HG02623 (cell line): ENCODE data around the gene NUP153.
A peak's percentile ranks its signal among the peaks of the same experiment; 100 is the strongest.
"Not testable (repeated sequence)": the region's sequence is repeated elsewhere in the genome, so short reads cannot be mapped to it uniquely, and the experiment has no call there.

ENCODE experiments used
- ATAC-seq: cut with Tn5 transposase; IDR thresholded peaks from one replicate; pipeline ENCODE4 v1.9.1; 2021; ENCODE audit warnings: moderate library complexity; ENCODE audit not compliant: unreplicated experiment

NUP153 gene

DNA sequence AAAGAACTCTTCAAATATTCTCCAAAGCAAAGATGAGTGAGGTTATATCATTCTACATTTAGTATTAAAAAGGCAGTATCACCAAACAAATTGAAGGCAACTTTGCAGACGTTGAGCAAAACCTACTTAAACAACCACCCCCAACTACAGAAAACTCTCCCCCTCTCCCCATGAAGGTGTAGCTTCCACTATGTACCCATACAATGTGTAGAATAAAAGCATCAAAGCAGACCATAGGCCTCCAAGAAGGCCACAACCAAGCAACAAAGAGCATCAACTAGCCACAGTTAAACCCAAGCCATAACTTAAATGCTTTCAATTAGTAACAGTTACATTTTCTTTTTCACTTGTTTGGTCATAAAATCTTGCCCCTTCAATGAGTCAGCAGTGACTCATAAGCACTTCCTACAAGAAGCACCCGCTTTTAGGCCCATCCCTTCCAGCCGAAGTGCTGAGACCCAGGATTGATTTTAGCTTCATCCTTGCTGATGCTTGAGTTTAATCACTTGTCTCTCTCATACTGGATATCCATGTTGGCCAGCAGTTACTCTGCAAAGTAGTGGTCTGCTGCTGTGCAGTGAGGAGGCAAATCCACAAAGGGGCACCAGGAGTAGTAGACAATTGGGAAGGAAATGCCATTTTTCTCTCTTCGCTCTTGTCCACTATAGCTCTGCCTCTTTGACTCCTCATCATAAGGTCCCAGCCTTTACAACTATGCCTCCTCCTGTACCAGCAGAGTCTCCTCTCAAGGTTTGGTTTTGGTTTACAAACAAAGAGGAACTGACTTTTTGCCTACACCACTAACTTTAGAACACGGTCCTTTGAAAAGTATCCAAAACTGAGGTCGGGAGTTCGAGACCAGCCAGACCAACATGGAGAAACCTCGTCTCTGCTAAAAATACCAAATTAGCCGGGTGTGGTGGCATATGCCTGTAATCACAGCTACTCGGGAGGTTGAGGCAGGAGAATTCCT, 8.4 kb upstream of the NUP153 start:
- peak; percentile 75 for ATAC-seq

DNA sequence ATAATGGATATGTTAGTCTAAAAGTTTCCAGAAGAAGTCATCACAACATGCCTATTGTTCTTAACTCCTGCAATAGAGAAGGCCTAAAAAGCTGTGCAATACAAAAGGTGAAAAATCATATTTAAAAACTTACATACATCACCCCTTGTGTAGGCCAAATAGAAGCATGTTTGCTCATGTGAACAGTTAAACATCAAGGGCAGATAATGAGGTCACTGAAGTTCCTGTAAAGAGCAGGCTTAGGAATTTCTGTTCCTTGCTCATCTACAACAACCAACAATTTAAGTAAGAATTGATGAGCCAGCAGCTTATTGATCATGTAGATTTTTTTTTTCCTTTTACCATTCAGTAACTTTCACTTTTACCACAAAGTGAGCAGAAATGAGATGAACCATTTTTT, 7.5 kb upstream of the NUP153 start:
- ATAC-seq = no peak

DNA sequence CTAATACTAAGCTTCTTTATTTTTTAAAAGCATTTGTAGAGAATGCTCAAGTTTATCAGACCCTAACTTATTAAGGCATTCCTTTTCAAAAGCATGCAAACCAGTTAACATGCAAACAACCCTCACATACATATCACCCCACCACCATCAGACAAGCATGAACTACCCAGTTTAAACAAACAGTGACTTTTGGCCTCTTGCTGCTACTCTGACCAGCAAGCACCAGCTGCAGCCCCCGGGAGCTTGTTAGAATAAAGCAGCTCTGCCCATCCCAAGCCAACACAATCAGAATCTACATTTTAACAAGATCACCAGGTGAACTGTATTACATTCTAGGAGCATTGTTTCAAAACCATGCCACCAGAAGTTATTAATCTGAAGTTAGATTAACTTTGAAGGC, 5.9 kb upstream of the NUP153 start:
- no peak for ATAC-seq

DNA sequence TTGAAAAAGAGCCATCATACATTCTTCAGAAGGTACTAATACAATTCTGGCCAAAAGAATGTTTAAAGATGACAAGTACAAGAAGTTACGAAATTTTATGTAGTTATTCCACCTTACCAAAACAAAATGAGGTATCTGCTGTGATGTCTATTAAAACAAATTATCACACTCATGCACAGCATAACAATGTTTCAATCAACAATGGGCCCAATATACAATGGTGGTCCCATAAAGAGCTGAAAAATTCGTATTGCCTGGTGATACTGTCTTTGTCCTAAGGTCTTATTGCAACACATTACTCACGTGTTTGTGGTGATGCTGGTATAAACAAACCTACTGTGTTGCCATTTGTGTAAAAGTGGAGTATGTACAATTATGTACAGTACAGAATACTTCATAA, 3.6 kb upstream of the NUP153 start:
- ATAC-seq = no peak

DNA sequence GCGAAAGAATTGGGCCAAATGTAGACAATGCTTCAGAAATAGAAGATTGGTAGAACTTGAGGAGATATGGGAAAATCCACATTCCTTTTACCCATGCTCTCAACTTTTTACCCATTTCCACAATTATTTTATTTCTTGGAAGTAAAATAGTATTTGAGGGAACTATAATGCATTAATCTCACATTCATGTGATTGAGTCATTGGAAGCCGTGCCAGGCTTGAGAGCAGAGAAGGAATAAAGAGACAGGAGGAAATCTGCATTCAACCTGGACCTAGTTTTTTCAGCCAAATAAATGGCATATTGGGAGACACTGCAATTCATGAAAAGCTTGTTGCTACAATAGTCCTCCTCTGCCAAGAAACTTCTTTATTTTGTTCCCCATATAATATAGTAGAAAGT, 2.8 kb upstream of the NUP153 start:
- no peak for ATAC-seq

DNA sequence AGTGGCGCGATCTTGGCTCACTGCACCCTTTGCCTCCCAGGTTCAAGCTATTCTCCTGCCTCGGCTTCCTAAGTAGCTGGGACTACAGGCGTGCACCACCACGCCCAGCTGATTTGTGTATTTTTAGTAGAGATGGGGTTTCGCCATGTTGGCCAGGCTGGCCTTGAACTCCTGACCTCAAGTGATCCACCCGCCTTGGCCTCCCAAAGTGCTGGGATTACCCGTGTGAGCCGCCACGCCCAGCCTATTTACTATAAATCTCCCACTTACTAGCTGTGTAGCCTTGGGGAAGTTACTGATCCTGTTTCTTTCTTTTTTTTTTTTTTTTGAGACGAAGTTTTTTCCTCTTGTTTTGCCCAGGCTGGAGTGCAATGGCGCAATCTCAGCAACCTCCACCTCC, 1.3 kb upstream of the NUP153 start:
- ATAC-seq = not testable (repeated sequence)

DNA sequence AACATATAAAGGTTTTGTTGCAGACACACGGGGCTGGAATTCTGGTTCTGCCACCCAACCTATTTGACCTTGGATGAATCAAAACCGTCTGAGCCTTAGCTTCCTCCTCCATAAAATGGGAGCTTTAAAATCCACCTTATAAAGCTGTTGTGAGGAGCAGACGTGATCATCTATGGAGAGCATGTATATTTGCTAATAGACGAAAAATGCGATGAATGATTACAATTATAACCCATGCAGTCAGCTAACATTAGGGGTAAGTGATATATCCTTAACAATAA, 586 bp upstream of the NUP153 start:
- no peak for ATAC-seq

DNA sequence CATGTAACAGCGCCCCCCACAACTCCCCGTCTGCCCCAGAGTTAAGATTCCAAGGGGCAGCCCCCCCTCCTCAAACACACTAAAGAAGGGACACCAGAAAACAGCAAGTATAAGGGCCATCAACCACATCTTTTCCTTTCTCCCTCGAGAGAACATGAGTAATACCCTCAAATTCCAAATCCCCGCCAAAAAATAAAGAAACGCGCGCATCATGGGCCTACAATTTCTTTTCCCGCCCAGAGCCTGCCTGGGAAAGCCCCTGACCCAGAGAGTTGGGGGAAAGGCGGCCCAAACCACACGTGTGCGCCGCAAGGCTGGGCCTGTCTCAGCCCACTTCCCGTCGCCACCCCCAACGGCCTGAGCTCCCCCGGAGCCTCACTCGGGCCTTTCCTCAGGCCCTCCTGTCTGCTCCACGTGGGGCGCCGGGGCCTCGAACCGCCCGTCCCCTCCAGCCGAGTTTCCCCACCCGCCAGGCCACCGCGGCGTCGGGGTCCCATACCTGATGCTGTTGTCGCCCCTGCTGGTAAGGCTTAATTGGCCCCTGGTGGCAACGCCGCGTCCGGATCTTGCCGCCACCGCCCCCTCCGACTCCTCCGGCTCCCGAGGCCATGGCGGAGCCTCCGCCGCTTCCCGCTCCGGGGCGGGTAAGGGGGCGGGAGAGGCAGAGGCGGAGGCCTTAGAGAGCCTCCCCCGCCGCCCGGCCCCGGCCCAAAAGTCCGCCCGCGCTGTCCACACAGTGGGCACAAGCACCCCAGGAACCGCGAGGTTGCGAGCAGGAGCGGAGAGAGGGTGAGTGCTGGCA, 746 bp downstream of the NUP153 start:
- ATAC-seq = peak; percentile 51

DNA sequence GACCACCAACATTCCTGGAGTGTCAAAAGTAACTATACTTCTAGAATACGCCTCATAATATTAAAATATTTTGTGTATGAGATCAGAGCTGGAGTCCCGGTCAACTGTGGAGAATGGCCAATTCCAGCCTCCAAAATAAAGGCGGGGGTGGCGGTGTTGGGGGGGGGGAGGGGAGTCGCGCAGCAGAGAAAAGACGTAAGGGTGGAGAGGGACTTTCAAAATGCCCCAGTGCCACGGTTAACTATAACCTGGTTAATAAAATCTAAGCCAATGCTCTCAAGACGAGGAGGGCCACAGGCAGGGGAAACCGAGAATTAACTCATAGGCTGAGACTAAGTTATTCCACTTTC, 1.3 kb downstream of the NUP153 start:
- no peak for ATAC-seq

DNA sequence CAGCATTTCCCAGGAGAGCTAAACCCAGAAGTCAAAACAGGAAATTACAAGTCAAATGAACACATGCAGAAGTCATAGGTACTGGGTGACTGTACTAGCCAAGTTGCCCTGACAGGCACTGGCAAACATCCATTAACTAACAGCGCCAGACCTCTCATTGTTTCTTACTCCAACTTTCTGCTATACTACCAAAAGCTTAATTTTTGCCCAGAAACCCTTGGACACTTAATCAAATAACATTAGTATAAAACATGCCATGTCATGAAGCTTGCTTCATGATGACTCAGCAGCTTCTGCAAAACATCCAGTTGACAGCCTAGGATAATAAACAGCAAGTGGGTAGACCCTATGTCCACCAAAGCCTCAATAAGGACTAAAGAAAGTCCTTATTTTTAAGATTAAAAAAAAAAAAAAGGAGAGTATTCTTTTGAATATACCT, 3.5 kb downstream of the NUP153 start:
- no peak for ATAC-seq

DNA sequence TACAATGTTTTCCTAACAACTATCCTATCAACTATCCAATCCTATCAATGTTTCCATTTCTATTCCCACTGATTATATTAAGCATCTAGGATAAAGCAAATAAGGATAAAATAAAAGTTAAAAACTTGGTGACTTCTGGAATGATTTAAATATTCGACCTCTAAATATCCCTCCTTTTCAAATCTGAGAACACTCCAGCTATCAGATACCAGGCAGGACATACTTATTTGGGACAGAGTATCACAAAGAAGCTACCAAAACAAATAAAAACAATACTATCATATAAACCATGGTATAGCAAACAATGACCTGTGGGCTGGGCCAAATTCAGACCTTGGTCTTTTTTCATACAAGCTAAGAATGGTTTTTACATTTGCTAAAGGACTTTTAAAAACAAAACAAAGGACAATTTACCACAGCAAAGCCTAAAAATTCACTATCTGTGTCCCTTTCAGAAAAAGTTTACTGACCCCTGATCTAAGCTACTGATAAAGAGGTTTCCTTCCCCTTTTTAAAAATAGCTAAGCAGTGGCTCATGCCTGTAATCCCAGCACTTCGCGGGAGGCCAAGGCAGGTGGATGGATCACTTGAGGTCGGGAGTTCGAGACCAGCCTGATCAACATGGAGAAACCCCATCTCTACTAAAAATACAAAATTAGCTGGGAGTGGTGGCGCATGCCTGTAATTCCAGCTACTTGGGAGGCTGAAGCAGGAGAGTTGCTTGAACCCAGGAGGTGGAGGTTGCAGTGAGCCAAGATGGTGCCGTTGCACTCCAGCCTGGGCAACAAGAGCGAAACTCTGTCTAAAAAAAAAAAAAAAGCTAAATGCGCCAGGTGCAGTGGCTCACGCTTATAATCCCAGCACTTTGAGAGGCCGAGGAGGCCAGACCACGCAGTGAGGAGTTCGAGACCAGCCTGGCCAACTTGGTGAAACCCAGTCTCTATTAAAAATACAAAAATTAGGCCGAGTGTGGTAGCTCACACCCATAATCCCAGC, 6.0 kb downstream of the NUP153 start:
- no peak for ATAC-seq

DNA sequence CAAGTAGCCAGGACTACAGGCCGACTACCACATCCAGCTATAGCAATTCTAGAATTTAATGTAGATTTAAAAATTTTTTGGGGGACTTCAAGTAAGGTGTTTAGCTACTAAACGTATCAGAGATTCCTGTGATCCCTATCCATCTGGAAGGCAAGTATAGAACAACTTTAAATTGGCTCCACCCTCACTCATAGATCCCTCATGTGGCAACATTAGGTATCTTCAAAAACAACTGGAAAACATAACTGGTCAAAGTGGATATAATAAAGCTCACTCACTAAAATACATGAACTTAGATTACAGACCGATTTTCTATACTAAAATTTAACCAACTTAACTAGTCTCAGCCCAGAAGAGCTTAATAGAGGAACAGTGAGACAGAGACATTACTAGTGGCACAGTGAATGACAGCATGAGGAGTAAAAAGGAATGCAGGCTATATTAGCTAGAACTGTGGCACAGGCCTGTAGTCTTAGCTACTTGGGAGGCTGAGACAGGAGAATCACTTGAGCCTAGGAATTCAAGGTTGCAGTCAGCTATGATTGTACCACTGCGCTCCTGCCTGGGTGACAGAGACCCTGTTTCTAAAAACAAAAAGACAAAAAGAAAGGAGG, 14.7 kb downstream of the NUP153 start:
- ATAC-seq = no peak

DNA sequence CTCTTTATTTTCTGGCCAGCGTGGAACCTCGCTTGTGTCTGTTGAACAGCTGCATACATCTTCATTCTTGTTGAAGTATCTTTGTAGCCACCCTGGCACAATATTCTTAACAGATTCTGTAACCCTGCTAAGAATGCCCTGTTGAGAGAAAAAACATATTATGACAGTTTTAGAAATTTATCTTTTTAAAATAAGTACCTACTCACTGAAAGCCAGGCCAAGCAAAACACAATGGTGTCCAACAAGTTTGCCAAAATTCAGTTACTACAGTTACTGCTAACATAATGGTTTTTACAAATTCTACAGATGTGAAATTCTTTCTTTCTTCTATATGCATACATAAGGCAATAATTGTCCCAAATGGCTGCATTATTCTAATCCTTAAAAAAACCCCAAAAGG, 18.2 kb downstream of the NUP153 start:
- ATAC-seq = no peak

DNA sequence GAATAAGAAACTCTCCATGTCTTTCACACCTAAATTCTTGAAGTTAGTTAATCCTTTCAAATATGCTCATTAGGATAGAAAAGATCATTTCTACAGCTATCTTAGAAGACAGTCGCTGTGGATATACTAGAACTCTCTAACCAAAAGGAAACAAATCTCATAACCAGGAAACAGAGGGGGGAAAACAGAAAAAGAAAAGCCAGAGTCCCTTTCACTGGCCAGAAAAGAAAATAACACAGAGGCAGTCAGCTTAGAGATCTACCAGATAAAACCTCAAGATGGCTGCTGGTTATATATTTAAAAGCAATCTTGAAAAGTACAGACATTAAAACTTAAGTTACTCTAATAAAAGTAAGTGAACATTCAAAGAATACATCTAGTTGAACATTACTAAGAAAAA, 19.6 kb downstream of the NUP153 start:
- no peak for ATAC-seq

DNA sequence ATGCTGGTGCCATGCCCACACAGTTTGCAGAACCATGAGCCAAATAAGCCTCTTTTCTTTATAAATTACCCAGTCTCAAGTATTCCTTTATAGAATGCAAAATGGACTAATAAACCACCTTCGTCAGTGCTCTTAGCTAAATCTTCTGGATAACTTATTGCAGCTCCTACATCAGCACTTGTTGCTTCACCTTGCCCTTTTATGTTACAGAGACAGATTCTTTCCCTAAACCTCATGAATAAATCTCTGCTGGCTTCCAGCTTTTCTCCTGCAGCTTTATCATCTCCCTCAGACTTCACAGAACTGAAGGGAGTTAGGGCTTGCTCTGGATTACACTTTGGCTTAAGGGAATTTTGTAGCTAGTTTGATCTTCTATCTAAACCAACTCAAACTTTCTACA, 22.6 kb downstream of the NUP153 start:
- no peak for ATAC-seq

DNA sequence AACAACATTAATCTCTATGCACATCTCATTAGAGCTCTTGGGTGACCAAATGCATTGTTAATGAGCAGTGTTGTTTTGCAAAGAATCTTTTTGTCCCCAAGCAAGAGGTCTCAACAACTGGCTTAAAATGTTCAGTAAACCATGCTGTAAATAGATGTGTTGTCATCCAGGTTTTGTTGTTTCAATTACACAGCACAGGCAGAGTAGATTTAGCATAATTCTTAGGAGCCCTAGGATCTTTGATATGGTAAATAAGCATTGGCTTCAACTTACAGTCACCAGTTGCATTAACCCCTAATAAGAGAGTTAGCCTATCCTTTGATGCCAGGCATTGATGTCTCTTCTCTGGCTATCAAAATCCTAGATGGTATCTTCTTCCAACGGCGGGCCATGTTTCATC, 23.3 kb downstream of the NUP153 start:
- ATAC-seq = no peak

DNA sequence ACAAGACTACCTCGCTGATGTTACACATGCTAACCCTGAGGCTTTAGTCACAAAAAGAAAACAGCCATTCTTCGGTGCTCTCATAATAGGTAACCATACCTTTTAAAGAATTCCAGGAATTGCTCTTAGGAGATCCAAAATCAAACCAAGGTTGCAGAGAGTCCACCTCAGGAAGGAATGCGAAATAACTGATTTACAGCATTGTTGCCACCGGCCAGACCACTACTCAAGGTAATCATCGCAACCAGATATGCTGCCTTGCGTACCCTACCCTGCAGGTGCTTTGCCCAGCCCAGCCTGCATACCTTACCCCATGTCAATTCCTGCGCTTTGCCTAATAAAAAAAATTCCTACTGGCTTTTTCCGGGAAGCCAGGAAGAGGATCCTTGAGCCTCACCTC, 27.0 kb downstream of the NUP153 start:
- no peak for ATAC-seq

DNA sequence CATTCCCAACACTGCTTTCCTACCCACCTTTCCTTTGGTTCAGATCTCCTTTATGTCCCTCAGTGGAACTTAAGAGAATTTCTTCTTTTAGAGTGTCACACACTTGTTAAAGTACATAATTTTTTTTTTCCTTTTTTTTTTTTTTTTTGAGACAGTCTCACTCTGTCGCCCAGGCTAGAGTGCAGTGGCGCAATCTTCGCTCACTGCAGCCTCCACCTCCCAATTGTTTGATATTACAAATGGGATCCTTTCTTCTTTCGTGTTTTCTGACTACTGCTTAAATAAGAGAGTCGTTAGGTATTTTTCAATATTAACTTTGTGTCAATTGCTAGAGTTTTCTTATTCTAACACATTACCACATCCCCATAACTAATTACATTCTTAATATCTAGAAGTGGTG, 29.1 kb downstream of the NUP153 start:
- no peak for ATAC-seq

DNA sequence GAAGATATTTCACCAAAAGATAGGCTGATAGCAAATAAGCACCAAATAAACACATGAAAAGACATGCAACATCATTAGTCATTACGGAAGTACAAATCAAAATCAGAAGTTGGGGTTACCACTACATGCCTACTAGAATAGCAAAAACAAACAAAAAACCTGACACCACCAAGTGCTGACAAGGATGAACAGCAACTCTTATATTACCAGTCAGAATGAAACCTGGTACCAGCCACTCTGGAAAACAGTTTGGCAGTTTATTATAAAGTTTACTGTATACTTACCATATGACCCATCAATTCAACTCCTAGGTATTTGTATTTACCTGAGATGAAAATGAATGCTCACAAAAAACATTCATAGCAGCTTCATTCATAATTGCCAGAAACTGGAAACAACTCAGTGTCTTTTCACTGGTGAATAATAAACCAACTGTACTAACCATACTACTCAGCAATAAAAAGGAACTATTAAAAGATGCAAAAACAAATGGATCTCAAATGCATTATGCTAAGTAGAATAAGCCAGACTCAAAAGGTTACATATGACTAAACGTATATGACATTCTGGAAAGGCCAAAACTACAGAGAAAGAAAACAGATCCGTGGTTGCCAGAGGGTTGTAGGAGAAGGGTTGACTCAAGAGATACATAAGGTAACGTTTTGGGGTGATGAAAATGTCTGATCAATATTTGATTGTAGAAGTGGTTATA, 33.0 kb downstream of the NUP153 start:
- no peak for ATAC-seq

DNA sequence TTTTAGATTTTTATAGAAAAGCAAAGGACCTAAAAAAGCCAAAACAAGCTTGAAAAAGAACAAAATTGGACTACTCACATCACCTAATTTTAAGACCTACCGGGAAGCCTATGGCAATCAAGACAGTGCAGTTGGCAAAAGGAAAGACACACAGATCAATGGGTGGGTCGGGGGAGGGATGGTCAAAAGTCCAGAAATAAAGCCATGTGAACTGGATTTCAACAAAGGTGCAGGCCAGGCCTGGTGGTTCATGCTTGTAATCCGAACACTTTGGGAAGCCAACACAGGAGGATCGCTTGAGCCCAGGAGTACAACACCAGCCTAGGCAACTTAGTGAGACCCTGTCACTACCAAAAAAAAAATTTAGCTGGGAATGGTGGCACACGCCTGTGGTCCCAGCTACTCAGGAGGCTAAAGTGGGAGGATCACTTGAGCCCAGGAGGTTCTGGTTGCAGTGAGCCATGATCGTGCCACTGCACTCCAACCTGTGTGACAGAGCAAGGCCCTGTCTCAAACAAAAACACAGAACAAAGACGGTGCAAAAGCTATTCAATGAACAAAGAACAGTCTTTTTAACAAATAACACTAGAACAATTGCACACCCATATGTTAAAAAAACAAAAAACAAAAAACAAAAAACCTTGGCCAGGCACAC, 34.5 kb downstream of the NUP153 start:
- no peak for ATAC-seq
